GM12873 (cell line): ENCODE data around the gene SLC9A9.

ENCODE experiments used
- TF ChIP-seq, protein P1 (sequence below): IDR thresholded peaks from 2 replicates; pipeline ENCODE4 v1.5.1; 2012; ENCODE audit warnings: low read depth, mild to moderate bottlenecking, moderate library complexity, low read length, control low read depth; ENCODE audit not compliant: insufficient read depth; ENCODE audit errors: missing control alignments

SLC9A9 gene

DNA sequence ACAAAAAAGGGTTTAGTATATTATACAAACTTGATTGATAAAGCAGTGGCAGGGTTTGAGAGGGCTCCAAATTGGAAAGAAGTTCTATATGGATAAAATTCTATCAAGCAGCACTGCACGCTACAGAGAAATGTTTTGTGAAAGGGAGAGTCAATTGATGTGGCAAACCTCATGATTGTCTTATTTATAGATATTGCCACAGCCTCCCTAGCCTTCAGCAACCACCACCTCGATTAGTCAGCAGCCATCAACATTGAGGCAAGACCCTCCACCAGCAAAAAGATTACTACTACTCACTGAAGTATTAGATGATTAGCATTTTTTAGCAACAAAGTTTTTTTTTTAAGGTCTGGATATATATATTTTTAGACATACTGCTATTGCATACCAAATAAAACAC lies 432.0 kb downstream of the SLC9A9 start:
- TF ChIP-seq, protein P1, sequence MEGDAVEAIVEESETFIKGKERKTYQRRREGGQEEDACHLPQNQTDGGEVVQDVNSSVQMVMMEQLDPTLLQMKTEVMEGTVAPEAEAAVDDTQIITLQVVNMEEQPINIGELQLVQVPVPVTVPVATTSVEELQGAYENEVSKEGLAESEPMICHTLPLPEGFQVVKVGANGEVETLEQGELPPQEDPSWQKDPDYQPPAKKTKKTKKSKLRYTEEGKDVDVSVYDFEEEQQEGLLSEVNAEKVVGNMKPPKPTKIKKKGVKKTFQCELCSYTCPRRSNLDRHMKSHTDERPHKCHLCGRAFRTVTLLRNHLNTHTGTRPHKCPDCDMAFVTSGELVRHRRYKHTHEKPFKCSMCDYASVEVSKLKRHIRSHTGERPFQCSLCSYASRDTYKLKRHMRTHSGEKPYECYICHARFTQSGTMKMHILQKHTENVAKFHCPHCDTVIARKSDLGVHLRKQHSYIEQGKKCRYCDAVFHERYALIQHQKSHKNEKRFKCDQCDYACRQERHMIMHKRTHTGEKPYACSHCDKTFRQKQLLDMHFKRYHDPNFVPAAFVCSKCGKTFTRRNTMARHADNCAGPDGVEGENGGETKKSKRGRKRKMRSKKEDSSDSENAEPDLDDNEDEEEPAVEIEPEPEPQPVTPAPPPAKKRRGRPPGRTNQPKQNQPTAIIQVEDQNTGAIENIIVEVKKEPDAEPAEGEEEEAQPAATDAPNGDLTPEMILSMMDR = no peak

DNA sequence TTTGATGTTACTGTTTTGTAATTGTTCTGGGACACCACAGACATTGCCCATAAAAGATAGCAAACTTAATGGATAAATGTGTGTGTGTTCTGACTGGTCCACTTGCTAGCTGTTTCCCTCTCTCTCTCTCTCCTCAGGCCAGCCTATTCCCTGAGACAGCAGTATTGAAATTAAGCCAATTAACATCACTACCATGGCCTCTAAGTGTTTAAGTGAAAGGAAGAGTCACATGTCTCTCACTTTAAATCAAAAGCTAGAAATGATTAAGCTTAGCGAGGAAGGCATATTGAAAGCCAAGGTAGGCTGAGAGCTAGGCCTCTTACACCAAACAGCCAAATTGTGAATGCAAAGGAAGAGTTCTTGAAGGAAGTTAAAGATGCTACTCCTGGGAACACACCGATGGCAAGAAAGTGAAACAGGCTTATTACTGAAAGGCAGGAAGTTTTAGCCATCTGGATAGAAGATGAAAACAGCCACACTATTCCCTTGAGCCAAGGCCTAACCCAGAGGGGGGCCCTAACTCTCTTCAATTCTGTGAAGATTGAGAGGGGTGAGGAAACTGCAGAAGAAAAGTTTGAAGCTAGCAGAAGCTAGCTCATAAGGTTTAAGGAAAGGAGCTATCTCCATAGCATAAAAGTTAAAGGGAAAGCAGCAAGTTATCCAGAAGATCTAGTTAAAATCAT lies 433.6 kb downstream of the SLC9A9 start:
- TF ChIP-seq, protein P1 = no peak

DNA sequence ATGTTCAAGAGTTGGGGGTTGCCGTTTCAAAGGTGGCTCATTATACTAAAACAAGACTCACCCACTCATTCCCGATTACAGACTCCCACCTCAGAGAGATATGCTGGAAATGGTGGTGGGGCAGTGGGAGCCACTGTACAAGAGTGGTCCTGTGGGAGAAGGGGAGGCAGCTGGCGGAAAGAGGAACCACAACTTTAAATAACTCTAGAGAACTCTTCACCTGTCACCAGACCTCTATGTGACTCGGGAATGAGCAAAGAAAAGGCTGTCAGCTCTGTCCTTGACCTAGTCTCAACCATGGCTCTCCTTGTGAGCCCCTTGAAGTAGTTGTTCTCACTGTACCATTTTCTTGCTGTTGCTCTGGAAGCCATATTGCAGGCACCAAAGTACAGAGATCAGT lies 434.9 kb downstream of the SLC9A9 start:
- TF ChIP-seq, protein P1 = no peak

DNA sequence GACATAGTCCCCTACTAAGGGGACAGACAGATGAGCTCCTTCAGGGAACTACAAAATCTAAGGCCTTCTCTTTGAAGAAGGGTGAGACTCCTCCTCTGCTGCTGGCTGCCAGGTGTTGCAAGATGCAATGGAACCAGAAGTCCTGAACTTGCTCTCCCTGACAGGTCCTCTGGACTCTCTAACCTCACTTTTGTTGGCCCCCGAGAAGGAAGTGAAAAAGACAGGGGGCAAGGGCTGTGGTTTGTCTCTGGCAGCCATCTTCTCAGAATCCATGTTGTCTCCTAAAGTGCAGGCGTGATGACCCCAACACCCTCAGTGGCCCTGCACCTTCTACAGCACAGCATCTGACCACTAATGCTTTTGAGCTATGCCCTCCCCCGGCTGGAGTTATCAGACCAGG lies 436.2 kb downstream of the SLC9A9 start:
- TF ChIP-seq, protein P1 = no peak

DNA sequence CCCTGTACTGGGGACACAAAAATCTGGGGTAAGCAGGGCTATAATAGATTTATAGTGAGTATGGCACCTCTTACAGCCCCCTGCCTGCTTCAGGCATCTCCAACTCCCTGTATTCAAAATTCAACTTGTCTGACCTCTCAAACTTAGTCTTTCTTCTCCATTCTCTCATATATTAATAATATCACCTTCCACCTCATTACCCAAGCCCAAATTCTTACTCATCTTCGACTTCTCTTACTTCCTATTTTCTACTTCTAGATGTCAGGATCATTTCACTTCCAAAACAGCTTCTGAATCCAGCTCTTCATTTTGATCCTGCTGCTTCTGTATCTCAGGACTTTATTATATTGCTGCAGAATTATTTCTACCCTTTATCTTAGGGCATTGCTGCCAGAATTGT lies 438.0 kb downstream of the SLC9A9 start:
- TF ChIP-seq, protein P1 = no peak

DNA sequence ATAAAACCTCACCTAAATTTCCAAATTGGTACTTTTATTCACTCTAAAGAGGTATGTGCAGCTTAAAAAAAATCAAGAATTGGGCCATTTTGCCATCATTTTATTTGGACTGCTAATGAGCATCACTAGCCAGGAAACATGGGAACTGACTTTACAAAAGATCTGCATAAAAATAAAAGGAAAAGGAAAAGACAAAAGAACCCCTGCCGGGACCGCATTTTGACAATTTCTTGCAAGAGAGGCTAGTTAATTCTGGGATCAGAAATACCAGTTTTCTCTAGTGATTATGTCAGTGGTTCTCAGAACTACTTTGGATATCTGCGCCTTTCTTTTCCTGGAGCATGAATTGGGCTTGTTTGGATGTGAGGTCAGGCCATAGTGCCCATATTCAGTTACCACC lies 439.5 kb downstream of the SLC9A9 start:
- TF ChIP-seq, protein P1 = no peak

DNA sequence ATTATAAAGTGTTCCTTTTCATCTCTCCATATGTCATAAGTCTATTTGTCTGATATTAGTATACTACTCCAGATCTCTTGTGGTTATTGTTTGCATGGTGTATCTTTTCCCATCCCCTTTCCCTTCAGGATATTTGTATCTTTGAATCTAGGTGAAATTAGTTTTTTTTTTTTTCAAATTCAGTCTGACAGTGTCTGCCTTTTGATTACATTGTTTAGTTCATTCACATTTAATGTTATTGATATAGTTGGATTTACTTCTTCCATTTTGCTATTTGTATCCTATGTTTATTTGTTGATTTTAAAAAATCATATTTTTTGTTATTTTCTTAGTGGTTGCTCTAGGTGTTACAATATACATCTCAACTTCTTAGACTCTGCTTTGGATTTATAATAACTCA lies 445.7 kb downstream of the SLC9A9 start:
- TF ChIP-seq, protein P1 = no peak
